HEK293 (cell line): Measurements from ENCODE around the gene TBC1D24.

Experiments
- CTCF ChIA-PET: fragments of 350-600 bp; formaldehyde crosslinking; extraction: SDS; loops from one replicate; lab custom pipeline; 2021; ENCODE audit warnings: antibody characterized with exemption; lab: Yijun Ruan, JAX
- POLR2A ChIA-PET: fragments of 300-600 bp; formaldehyde crosslinking; extraction: SDS; loops from one replicate; lab custom pipeline; 2020; ENCODE audit warnings: antibody characterized with exemption, inconsistent platforms; lab: Yijun Ruan, JAX
- H3K27ac ChIP-seq: fragments of 200-500 bp; sonication (Bioruptor generic); 2 replicates; pipeline ENCODE4 v1.5.1; 2014; ENCODE audit warnings: low read depth, low read length, control low read depth, inconsistent platforms; ENCODE audit errors: extremely low read depth
- H3K36me3 ChIP-seq, 2 experiments: fragments of 200-500 bp in 1 of 2; sonication (Bioruptor generic) in 1 of 2; 1 replicate in 1 of 2; 2 replicates in 1 of 2; pipeline ENCODE4 v1.5.1; 2014 to 2017; ENCODE audit warnings: inconsistent platforms in 2 of 2, low read length in 2 of 2; ENCODE audit not compliant: control insufficient read depth in 2 of 2, insufficient read depth in 1 of 2
- H3K4me1 ChIP-seq: fragments of 200-500 bp; sonication (Bioruptor generic); 2 replicates; pipeline ENCODE4 v1.5.1; 2014; ENCODE audit warnings: mild to moderate bottlenecking, low read length, inconsistent platforms; ENCODE audit not compliant: control insufficient read depth, insufficient read depth
- H3K4me3 ChIP-seq: 2 replicates; pipeline ENCODE4 v1.5.1; 2011; ENCODE audit warnings: low read depth, mild to moderate bottlenecking, control low read depth, low read length, moderate library complexity
- H3K9me3 ChIP-seq: fragments of 200-500 bp; sonication (Bioruptor generic); 2 replicates; pipeline ENCODE4 v1.5.1; 2014; ENCODE audit warnings: low read depth, low read length, inconsistent platforms; ENCODE audit not compliant: control insufficient read depth, insufficient read depth
- EGR2 ChIP-seq: fragments of 450-650 bp; formaldehyde crosslinking; IDR thresholded peaks from 2 replicates; pipeline ENCODE4 v1.5.1; 2016; ENCODE audit warnings: low read depth, missing biosample characterization, missing genetic modification characterization
- HIC1 ChIP-seq: fragments of 450-650 bp; formaldehyde crosslinking; IDR thresholded peaks from 2 replicates; pipeline ENCODE4 v1.5.1; 2016; ENCODE audit warnings: missing biosample characterization, missing genetic modification characterization
- SCRT2 ChIP-seq: fragments of 450-650 bp; formaldehyde crosslinking; IDR thresholded peaks from 2 replicates; pipeline ENCODE4 v1.5.1; 2016; ENCODE audit warnings: missing biosample characterization, missing genetic modification characterization
- SP2 ChIP-seq: fragments of 450-650 bp; formaldehyde crosslinking; IDR thresholded peaks from 2 replicates; pipeline ENCODE4 v1.5.1; 2016; ENCODE audit warnings: missing biosample characterization, missing genetic modification characterization
- ZBTB21 ChIP-seq: fragments of 450-650 bp; formaldehyde crosslinking; IDR thresholded peaks from 2 replicates; pipeline ENCODE4 v1.5.1; 2017; ENCODE audit warnings: missing biosample characterization, missing genetic modification characterization
- ZFHX2 ChIP-seq: fragments of 450-650 bp; formaldehyde crosslinking; conservative IDR thresholded peaks from 2 replicates; pipeline ENCODE4 v1.5.1; 2016; ENCODE audit warnings: missing biosample characterization, missing genetic modification characterization
- ZFP3 ChIP-seq: fragments of 450-650 bp; formaldehyde crosslinking; IDR thresholded peaks from 2 replicates; pipeline ENCODE4 v1.5.1; 2016; ENCODE audit warnings: low read depth, missing biosample characterization, missing genetic modification characterization
- ZNF174 ChIP-seq: fragments of 450-650 bp; formaldehyde crosslinking; IDR thresholded peaks from 2 replicates; pipeline ENCODE4 v1.5.0; 2017; ENCODE audit warnings: missing biosample characterization, mild to moderate bottlenecking, missing genetic modification characterization
- ZNF202 ChIP-seq: fragments of 450-650 bp; formaldehyde crosslinking; IDR thresholded peaks from 2 replicates; pipeline ENCODE4 v1.5.1; 2016; ENCODE audit warnings: missing biosample characterization, missing genetic modification characterization, borderline replicate concordance
- ZNF214 ChIP-seq: fragments of 450-650 bp; formaldehyde crosslinking; IDR thresholded peaks from 2 replicates; pipeline ENCODE4 v1.5.1; 2017; ENCODE audit warnings: missing biosample characterization, mild to moderate bottlenecking, missing genetic modification characterization, borderline replicate concordance
- ZNF239 ChIP-seq: fragments of 450-650 bp; formaldehyde crosslinking; IDR thresholded peaks from 2 replicates; pipeline ENCODE4 v1.5.1; 2016; ENCODE audit warnings: missing biosample characterization, missing genetic modification characterization
- ZNF391 ChIP-seq: fragments of 450-650 bp; formaldehyde crosslinking; IDR thresholded peaks from 2 replicates; pipeline ENCODE4 v1.5.1; 2016; ENCODE audit warnings: low read depth, missing biosample characterization, missing genetic modification characterization, borderline replicate concordance
- ZNF518A ChIP-seq: fragments of 450-650 bp; formaldehyde crosslinking; conservative IDR thresholded peaks from 2 replicates; pipeline ENCODE4 v1.5.1; 2016; ENCODE audit warnings: low read depth, missing biosample characterization, missing genetic modification characterization
- ZNF549 ChIP-seq: fragments of 450-650 bp; IDR thresholded peaks from 2 replicates; pipeline ENCODE4 v1.5.1; 2018; ENCODE audit warnings: missing biosample characterization, missing genetic modification characterization, mild to moderate bottlenecking, inconsistent platforms, moderate library complexity
- ZNF558 ChIP-seq: fragments of 450-650 bp; formaldehyde crosslinking; IDR thresholded peaks from 2 replicates; pipeline ENCODE4 v1.5.1; 2016; ENCODE audit warnings: missing biosample characterization, missing genetic modification characterization
- ZNF701 ChIP-seq: fragments of 450-650 bp; formaldehyde crosslinking; IDR thresholded peaks from 2 replicates; pipeline ENCODE4 v1.5.1; 2016; ENCODE audit warnings: missing biosample characterization, missing genetic modification characterization
- ZSCAN5A ChIP-seq: fragments of 450-650 bp; formaldehyde crosslinking; IDR thresholded peaks from 2 replicates; pipeline ENCODE4 v1.5.1; 2016; ENCODE audit warnings: missing biosample characterization, missing genetic modification characterization
- TF ChIP-seq, protein P1 (sequence below): fragments of 450-650 bp; formaldehyde crosslinking; IDR thresholded peaks from 2 replicates; pipeline ENCODE4 v1.5.1; 2016; ENCODE audit warnings: missing biosample characterization, missing genetic modification characterization, low read depth
- TF ChIP-seq, protein P2 (sequence below): fragments of 450-650 bp; formaldehyde crosslinking; IDR thresholded peaks from 2 replicates; pipeline ENCODE4 v1.5.1; 2016; ENCODE audit warnings: missing biosample characterization, missing genetic modification characterization
- TF ChIP-seq, protein P3 (sequence below): fragments of 450-650 bp; formaldehyde crosslinking; IDR thresholded peaks from 2 replicates; pipeline ENCODE4 v1.5.1; 2016; ENCODE audit warnings: missing biosample characterization, missing genetic modification characterization

Gene TBC1D24

DNA sequence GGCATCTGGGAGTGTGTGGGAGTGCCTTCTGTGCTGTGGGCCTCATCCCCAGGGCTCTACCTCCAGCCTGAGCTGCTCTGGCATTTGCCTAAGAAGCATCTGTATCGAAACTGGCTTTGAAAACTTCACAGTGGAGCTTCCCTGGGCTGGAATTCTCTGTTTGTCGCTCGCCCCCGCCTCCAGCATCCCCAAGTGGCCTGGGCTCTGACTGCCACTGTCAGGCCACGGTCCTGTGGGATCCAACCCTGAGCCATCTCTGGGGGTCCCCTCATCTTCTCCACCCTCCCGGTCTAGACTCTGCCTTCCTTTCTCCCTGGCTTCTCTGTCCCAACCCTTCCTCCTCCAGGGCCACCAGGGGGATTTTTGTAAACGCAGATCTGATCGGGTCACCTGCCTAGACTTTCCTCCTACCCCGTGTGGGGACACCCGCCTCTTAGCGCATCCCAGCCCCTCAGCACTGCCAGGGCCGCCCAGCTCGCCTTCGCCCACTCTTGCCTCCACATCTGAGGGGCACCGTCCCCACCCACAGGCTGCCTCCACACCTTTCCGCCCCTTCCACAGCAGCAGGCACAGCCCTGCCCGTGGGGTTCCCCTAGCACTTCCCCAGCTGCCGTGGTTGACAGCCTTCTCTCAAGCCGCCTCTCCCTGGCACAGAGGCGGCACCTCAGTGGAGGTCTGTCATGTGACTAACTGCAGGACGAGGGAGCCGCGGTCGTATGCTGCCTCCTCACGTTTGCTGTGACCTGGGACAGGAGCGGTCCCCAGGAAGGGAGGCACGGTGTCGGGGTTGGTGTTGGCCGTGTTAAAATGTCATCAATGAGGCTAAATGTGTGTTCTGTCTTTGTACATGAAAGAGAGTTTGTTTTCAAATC lies 12.0 kb downstream of the TBC1D24 start:
- H3K27ac ChIP-seq = no peak overlapping the region
- peaks cover 0 to 8% of the 10 kb centered on the region in 2 experiments; a peak in 2 of 3 replicates for H3K36me3 ChIP-seq
- H3K4me1 ChIP-seq = no peaks in the 10 kb centered on the region; the same call in 1 of the 2 replicates
- POLR2A ChIA-PET = no interaction called here
- CTCF ChIA-PET = interaction anchor here (0.8 kb wide), 1 partner anchor 25 kb away, joined by 4 read pairs; no protein-coding TSS in a partner anchor
- H3K4me3 ChIP-seq = no peak overlapping the region
- H3K9me3 ChIP-seq = no peaks in the 10 kb centered on the region
- TF ChIP-seq, protein P1, sequence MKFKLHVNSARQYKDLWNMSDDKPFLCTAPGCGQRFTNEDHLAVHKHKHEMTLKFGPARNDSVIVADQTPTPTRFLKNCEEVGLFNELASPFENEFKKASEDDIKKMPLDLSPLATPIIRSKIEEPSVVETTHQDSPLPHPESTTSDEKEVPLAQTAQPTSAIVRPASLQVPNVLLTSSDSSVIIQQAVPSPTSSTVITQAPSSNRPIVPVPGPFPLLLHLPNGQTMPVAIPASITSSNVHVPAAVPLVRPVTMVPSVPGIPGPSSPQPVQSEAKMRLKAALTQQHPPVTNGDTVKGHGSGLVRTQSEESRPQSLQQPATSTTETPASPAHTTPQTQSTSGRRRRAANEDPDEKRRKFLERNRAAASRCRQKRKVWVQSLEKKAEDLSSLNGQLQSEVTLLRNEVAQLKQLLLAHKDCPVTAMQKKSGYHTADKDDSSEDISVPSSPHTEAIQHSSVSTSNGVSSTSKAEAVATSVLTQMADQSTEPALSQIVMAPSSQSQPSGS (tag by site-specific recombination) = no peak
- TF ChIP-seq ZNF518A (tag by site-specific recombination) = no peak
- no peak for TF ChIP-seq HIC1
- TF ChIP-seq SP2 (tag by site-specific recombination) = 0 out of 2 replicates have a peak, but pooled peaks have one; percentile 5
- TF ChIP-seq ZNF174 = no peak
- no peak for TF ChIP-seq ZNF239
- no peak for TF ChIP-seq ZNF549
- TF ChIP-seq ZFP3 (tag by site-specific recombination) = no peak
- TF ChIP-seq ZNF558 (tag by site-specific recombination) = no peak
- TF ChIP-seq ZBTB21 = no peak
- TF ChIP-seq ZNF202 (tag by site-specific recombination) = no peak
- no peak for TF ChIP-seq ZSCAN5A (tag by site-specific recombination)
- TF ChIP-seq ZNF214 (tag by site-specific recombination) = no peak
- TF ChIP-seq ZNF391 (tag by site-specific recombination) = no peak
- TF ChIP-seq SCRT2 = no peak
- TF ChIP-seq, protein P2, sequence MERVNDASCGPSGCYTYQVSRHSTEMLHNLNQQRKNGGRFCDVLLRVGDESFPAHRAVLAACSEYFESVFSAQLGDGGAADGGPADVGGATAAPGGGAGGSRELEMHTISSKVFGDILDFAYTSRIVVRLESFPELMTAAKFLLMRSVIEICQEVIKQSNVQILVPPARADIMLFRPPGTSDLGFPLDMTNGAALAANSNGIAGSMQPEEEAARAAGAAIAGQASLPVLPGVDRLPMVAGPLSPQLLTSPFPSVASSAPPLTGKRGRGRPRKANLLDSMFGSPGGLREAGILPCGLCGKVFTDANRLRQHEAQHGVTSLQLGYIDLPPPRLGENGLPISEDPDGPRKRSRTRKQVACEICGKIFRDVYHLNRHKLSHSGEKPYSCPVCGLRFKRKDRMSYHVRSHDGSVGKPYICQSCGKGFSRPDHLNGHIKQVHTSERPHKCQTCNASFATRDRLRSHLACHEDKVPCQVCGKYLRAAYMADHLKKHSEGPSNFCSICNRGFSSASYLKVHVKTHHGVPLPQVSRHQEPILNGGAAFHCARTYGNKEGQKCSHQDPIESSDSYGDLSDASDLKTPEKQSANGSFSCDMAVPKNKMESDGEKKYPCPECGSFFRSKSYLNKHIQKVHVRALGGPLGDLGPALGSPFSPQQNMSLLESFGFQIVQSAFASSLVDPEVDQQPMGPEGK (tag by site-specific recombination) = no peak
- TF ChIP-seq, protein P3, sequence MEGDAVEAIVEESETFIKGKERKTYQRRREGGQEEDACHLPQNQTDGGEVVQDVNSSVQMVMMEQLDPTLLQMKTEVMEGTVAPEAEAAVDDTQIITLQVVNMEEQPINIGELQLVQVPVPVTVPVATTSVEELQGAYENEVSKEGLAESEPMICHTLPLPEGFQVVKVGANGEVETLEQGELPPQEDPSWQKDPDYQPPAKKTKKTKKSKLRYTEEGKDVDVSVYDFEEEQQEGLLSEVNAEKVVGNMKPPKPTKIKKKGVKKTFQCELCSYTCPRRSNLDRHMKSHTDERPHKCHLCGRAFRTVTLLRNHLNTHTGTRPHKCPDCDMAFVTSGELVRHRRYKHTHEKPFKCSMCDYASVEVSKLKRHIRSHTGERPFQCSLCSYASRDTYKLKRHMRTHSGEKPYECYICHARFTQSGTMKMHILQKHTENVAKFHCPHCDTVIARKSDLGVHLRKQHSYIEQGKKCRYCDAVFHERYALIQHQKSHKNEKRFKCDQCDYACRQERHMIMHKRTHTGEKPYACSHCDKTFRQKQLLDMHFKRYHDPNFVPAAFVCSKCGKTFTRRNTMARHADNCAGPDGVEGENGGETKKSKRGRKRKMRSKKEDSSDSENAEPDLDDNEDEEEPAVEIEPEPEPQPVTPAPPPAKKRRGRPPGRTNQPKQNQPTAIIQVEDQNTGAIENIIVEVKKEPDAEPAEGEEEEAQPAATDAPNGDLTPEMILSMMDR = no peak
- peak; percentile 96 for TF ChIP-seq ZFHX2
- no peak for TF ChIP-seq ZNF701 (tag by site-specific recombination)
- TF ChIP-seq EGR2 (tag by site-specific recombination) = peak; percentile 95
